ENCODE data around the gene RAB20. TPM values are rescaled to one million over a fixed set of nuclear protein-coding genes. Genes with fewer than 3 reads are reported as not detected.
"Not testable (repeated sequence)": the region's sequence is repeated elsewhere in the genome, so short reads cannot be mapped to it uniquely, and the experiment has no call there.

The RAB20 gene
- total and polyA plus RNA-seq, 7 donors, result 1.2 to 20.5 (median 2.9) TPM

GRCh38 chr13:110490009-110490770 is 71.3 kb downstream of the RAB20 start:
- no peaks in the 10 kb centered on the region for H3K27me3 ChIP-seq (ENCODE audit: insufficient read depth in 3 of 3, low read length in 2 of 3)
- no peak for DNase-seq
- H3K36me3 ChIP-seq (ENCODE audit: insufficient read depth in 1 of 2, low read depth in 1 of 2), result peaks cover 3 to 60% of the 10 kb centered on the region in 2 donors
- WGBS, 3 donors, result 85 to 91% (median 88%) methylated on average over 24 of the region's 24 CpGs
- TF ChIP-seq CTCF (IDR thresholded peaks at IDR 0.05), result no peak
- H3K4me3 ChIP-seq, result no peak overlapping the region
- H3K27ac ChIP-seq, result no peak overlapping the region
- no peaks in the 10 kb centered on the region for H3K9me3 ChIP-seq
- intact Hi-C loops (cut with DNase I), result no loop called here
- no peaks in the 10 kb centered on the region for H3K4me1 ChIP-seq
- no peak for ATAC-seq

GRCh38 chr13:110486880-110487279 is 74.6 kb downstream of the RAB20 start:
- H3K9me3 ChIP-seq; H3K27ac ChIP-seq; H3K4me3 ChIP-seq; intact Hi-C loops (cut with DNase I); H3K27me3 ChIP-seq (ENCODE audit: insufficient read depth in 3 of 3, low read length in 2 of 3); H3K4me1 ChIP-seq; DNase-seq; ATAC-seq: not testable (repeated sequence)
- H3K36me3 ChIP-seq (ENCODE audit: insufficient read depth in 1 of 2, low read depth in 1 of 2), result peaks cover 0 to 69% of the 10 kb centered on the region in 2 donors
- WGBS, 3 donors, result 85 to 86% (median 85%) methylated on average over 3 of the region's 3 CpGs

GRCh38 chr13:110486061-110486715 is 75.3 kb downstream of the RAB20 start:
- DNase-seq (no peak), ATAC-seq (no peak)
- no peak for TF ChIP-seq CTCF (IDR thresholded peaks at IDR 0.05)
- WGBS, 3 donors, result 84 to 92% (median 90%) methylated on average over 15 of the region's 15 CpGs
- Histone ChIP-seq H3K27ac (no peak overlapping the region), H3K27me3 (ENCODE audit: insufficient read depth in 3 of 3, low read length in 2 of 3) (no peaks in the 10 kb centered on the region), H3K9me3 (no peaks in the 10 kb centered on the region), H3K4me1 (no peaks in the 10 kb centered on the region), H3K36me3 (ENCODE audit: insufficient read depth in 1 of 2, low read depth in 1 of 2) (peaks cover 0 to 63% of the 10 kb centered on the region in 2 donors), H3K4me3 (no peak overlapping the region)
- intact Hi-C loops (cut with DNase I), result no loop called here

- H3K27ac ChIP-seq, result no peak overlapping the region
- TF ChIP-seq CTCF (IDR thresholded peaks at IDR 0.05), result no peak
- 67 to 79% (median 74%) methylated on average over 9 of the region's 9 CpGs for WGBS, 3 donors
- intact Hi-C loops (cut with DNase I), result no loop called here
- ATAC-seq (no peak), DNase-seq (no peak)
- H3K4me1 ChIP-seq, result no peaks in the 10 kb centered on the region
- no peak overlapping the region for H3K4me3 ChIP-seq
- peaks cover 0 to 60% of the 10 kb centered on the region in 2 donors for H3K36me3 ChIP-seq (ENCODE audit: insufficient read depth in 1 of 2, low read depth in 1 of 2)
- no peaks in the 10 kb centered on the region for H3K27me3 ChIP-seq (ENCODE audit: insufficient read depth in 3 of 3, low read length in 2 of 3)
- H3K9me3 ChIP-seq, result no peaks in the 10 kb centered on the region
Observed at GRCh38 chr13:110485604-110486003, 75.9 kb downstream of the RAB20 start.

- H3K36me3 ChIP-seq (ENCODE audit: insufficient read depth in 1 of 2, low read depth in 1 of 2), result peaks cover 0 to 54% of the 10 kb centered on the region in 2 donors
- WGBS, 3 donors, result 91 to 95% (median 93%) methylated on average over 18 of the region's 18 CpGs
Observed at GRCh38 chr13:110484290-110485048, 77.1 kb downstream of the RAB20 start.

More at GRCh38 chr13:110484290-110485048, 77.1 kb downstream of the RAB20 start:
- Histone ChIP-seq H3K9me3 (no peaks in the 10 kb centered on the region), H3K27ac (no peak overlapping the region), H3K27me3 (ENCODE audit: insufficient read depth in 3 of 3, low read length in 2 of 3) (no peaks in the 10 kb centered on the region), H3K4me1 (no peaks in the 10 kb centered on the region), H3K4me3 (no peak overlapping the region)
- ATAC-seq (peak in 1 of 4 donors; percentile 17), DNase-seq (no peak)
- intact Hi-C loops (cut with DNase I), result no loop called here
- TF ChIP-seq CTCF (IDR thresholded peaks at IDR 0.05), result no peak
